ENCODE data around the gene FTL.
"Not testable (repeated sequence)": the region's sequence is repeated elsewhere in the genome, so short reads cannot be mapped to it uniquely, and the experiment has no call there.

FTL gene

DNA sequence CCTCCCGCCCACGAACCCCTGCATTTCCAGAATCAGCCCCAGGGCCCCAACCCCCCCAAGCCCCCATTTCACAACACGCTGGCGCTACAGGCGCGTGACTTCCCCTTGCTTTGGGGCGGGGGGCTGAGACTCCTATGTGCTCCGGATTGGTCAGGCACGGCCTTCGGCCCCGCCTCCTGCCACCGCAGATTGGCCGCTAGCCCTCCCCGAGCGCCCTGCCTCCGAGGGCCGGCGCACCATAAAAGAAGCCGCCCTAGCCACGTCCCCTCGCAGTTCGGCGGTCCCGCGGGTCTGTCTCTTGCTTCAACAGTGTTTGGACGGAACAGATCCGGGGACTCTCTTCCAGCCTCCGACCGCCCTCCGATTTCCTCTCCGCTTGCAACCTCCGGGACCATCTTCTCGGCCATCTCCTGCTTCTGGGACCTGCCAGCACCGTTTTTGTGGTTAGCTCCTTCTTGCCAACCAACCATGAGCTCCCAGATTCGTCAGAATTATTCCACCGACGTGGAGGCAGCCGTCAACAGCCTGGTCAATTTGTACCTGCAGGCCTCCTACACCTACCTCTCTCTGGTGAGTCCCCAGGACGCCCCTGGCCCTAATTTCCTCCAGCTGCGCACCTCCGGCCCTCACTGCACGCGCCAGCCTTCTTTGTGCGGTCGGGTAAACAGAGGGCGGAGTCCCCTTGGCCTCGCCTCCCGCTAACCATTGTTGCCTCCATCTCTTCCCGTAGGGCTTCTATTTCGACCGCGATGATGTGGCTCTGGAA lies at the start of gene FTL:
Gene FTL (plus strand): TSS at position 270 of the 766 bp plus-strand sequence. CDS start 199 bp downstream, at position 469.
- peak; percentile 97 for DNase-seq (ENCODE audit: low spot score)

GRCh38 chr19:48915757-48916156 lies 49.4 kb upstream of the FTL start:
- DNase-seq (ENCODE audit: low spot score) = no peak

GRCh38 chr19:48918071-48918470 lies 47.0 kb upstream of the FTL start:
- no peak for DNase-seq (ENCODE audit: low spot score)

GRCh38 chr19:48918801-48919247 lies 46.3 kb upstream of the FTL start:
- peak; percentile 37 for DNase-seq (ENCODE audit: low spot score)

DNA sequence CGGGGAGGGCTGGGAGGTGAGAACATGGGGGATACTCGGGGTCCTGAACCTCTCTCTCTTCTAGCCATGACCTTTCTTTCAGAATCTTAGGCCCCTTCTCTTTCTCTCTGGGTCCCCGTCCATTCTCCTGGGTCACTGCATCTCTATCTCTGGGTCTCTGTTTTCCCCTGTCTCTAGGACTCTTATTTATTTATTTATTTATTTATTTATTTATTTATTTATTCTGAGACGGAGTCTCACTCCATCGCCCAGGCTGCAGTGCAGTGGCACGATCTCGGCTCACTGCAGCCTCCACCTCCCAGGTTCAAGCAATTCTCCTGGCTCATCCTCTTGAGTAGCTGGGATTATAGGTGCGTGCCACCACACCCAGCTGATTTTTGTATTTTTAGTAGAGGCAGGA lies 45.8 kb upstream of the FTL start:
- DNase-seq (ENCODE audit: low spot score) = not testable (repeated sequence)

DNA sequence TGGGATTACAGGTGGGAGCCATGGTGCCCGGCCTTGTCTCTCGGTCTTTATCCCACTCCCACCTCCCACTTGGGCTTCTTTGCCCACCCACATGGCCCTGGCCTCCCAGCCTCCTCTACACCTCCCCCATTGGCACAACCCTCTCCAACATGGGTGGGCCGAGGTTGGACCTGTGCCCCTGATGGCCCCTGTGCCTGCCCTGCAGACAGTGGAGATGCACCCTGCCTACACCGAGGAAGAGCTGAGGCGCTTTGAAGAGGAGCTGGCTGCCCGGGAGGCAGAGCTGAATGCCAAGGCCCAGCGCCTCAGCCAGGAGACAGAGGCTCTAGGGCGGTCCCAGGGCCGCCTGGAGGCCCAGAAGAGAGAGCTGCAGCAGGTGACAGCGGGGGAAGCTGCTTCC lies 44.2 kb upstream of the FTL start:
- DNase-seq (ENCODE audit: low spot score) = no peak

DNA sequence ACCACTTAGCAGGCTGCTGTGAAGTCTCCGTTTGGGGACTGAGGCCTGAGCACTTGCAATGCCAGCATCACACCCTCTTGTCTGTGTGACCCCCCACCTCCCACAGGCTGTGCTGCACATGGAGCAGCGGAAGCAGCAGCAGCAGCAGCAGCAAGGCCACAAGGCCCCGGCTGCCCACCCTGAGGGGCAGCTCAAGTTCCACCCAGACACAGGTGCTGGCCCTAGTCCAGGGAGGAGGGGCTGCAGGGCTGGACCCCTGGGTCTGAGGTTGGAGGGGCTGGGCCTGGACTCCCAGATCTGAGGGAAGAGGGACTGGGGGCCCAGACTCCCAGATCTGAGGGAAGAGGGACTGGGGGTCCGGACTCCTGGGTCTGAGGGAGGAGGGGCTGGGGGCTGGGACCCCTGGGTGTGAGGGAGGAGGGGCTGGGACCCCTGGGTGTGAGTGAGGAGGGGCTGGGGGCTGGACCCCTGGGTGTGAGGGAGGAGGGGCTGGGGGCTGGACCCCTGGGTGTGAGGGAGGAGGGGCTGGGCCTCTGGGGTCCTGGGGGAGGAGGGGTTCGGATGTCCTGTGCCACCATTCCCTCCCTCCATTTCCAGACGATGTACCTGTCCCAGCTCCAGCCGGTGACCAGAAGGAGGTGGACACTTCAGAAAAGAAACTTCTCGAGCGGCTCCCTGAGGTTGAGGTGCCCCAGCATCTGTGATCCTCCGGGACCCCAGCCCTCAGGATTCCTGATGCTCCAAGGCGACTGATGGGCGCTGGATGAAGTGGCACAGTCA lies 43.2 kb upstream of the FTL start:
- no peak for DNase-seq (ENCODE audit: low spot score)

- no peak for DNase-seq (ENCODE audit: low spot score)
Observed at GRCh38 chr19:48922548-48923490, 42.3 kb upstream of the FTL start.

DNA sequence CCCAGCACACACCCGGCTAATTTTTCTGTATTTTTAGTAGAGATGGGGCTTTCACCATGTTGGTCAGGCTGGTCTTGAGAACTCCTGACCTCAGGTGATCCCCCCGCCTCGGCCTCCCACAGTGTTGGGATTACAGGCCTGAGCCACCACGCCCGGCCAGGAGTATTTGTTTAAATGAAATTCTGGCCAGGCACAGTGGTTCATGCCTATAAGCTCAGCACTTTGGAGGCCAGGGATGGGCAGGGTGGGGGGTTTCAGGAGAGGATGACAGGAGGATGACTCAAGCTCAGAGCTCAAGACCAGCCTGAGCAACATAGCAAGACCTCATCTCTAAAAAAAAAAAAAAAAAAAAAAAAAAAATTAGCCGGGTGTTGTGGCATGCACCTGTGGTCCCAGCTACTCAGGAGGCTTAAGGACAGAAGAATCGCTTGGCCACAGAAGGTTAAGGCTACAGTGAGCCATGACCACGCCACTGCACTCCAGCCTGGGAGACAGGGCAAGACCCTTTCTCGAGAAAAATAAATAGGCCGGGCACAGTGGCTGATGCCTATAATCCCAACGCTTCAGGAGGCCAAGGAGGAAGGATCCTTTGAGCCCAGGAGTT lies 39.8 kb upstream of the FTL start:
- DNase-seq (ENCODE audit: low spot score) = peak; percentile 64

DNA sequence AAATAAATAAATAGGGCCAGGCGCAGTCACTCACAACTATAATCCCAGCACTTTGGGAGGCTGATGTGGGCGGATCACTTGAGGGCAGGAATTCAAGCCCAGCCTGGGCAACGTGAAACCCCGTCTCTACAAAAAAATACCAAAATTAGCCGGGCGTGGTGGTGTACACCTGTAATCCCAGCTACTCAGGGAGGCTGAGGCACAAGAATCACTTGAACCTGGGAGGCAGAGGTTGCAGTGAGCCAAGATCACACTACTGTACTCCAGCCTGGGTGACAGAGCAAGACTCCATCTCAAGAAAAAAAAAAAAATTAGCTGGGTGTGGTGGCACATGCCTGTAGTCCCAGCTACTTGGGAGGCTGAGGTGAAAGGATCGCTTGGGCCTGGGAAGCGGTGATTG lies 39.2 kb upstream of the FTL start:
- DNase-seq (ENCODE audit: low spot score) = not testable (repeated sequence)

GRCh38 chr19:48926909-48927308 lies 38.2 kb upstream of the FTL start:
- DNase-seq (ENCODE audit: low spot score) = peak; percentile 86

DNA sequence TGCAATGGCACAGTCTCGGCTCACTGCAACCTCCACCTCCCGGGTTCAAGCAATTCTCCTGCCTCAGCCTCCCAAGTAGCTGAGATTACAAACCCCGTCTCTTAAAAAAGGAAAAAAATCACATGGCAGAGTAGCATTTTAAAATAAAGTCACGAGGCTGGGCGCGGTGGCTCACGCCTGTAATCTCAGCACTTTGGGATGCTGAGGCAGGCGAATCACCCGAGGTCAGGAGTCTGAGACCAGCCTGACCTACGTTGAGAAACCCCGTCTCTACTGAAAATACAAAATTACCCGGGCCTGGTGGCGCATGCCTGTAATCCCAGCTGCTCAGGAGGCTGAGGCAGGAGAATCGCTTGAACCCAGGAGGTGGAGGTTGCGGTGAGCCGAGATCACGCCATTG lies 37.4 kb upstream of the FTL start:
- DNase-seq (ENCODE audit: low spot score) = not testable (repeated sequence)

- no peak for DNase-seq (ENCODE audit: low spot score)
Observed at GRCh38 chr19:48928164-48929025, 36.7 kb upstream of the FTL start.

DNA sequence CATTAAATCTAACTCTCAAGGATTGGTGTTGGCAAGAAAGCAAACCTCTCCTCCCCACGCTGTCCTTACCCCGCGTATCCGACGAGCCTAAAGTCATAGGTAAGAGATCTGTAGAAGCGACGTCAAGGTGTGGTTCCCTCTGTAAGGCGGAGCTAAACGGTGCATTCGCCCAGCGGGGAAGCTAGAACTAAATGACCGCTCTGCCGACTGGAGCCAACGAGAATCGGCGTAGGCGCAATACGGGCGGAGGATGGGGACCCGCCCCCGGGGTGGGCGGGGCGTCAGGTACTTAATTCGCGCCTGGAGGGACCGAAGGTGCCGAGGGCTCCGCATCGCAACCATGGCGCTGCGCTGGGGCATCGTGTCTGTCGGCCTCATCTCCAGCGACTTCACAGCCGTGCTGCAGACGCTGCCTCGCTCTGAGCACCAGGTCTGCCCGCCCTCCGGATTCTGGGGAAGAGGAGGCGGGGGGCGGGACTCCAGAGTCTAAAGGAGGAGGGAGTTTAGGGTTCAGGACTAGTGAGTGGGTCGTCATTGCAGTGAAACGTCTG lies 31.7 kb upstream of the FTL start, which contains the start of gene DHDH:
Gene DHDH (plus strand): TSS at position 318 of the 551 bp plus-strand sequence. CDS start 23 bp downstream, at position 341.
- peak; percentile 48 for DNase-seq (ENCODE audit: low spot score)

DNA sequence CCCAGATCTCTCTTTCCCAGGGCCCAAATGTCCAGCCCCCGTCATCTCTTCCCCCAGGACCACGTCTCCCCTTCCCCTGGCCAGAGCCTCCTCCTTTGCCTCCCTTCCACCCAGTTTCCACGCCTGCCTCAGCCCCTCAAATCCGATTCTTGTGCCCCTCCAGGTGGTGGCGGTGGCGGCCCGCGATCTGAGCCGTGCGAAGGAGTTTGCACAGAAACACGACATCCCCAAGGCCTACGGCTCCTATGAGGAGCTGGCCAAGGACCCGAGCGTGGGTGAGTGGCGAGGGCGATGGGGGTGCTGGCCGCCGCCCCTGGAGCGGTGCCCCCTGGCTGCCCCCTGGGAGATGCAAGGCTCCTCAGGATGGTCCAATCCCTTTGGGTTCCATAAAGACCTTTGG lies 30.3 kb upstream of the FTL start:
- no peak for DNase-seq (ENCODE audit: low spot score)

GRCh38 chr19:48935864-48936263 lies 29.2 kb upstream of the FTL start:
- no peak for DNase-seq (ENCODE audit: low spot score)

DNA sequence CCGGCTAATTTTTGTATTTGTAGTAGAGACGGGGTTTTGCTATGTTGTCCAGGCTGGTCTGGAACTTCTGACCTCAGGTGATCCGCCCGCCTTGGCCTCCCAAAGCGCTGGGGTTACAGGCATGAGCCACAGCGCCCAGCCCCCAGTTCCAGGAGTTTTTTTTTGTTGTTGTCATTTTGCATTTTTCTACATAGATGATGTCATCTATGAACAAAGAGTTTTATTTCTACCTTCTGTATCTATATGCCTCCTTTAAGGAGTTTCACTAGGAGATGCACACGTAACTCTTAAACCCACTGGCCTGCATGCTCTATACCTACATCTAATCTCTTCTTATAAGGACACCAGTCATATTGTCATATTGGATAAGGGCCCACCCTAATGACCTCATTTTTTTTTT lies 26.9 kb upstream of the FTL start:
- no peak for DNase-seq (ENCODE audit: low spot score)

GRCh38 chr19:48940902-48941301 lies 24.2 kb upstream of the FTL start:
- DNase-seq (ENCODE audit: low spot score) = no peak

GRCh38 chr19:48943081-48943480 lies 22.0 kb upstream of the FTL start:
- no peak for DNase-seq (ENCODE audit: low spot score)

GRCh38 chr19:48945415-48945814 lies 19.7 kb upstream of the FTL start:
- no peak for DNase-seq (ENCODE audit: low spot score)
